GM21576 (cell line): Measurements from ENCODE around the gene IFT20.
"Not testable (repeated sequence)": the region's sequence is repeated elsewhere in the genome, so short reads cannot be mapped to it uniquely, and the experiment has no call there.

Experiments used
- ATAC-seq: cut with Tn5 transposase; IDR thresholded peaks from one replicate; pipeline ENCODE4 v1.9.1; 2021; ENCODE audit warnings: mild to moderate bottlenecking, moderate library complexity; ENCODE audit not compliant: unreplicated experiment

The IFT20 gene

DNA sequence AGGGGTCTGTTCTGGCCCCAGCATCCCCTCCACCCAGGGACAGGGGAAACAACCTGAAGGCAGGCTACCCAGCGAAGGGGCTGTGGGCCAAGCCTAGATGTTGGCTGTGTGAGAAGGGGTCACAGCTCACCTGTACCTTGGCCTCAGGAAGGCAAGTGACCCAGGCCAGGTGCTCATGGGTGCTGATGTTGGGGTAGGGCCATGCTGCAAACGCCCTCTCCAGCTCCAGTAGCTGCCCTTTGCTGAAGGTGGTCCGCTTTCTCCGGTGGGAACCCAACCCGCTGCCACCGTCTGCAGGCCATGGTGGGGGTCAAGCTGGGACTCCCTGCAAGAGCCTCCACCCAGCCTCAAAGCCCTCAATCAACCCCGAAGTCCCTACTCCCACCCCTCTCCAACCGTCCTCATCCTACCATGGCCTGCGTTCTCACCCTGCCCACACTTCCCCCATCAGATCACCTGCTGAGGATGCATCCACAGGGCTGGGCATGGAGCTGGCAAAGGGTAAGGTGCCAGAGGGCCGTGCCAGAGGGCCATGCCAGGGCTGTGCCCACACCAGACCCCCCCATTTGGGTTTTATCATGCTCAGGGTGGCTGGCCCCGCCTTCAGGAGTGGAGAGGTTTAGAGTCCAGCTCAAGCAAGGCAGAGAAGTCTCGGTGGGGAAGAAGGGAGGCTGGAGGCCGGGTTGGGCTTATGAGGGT lies 29.5 kb upstream of the IFT20 start, which contains the start of gene SEBOX:
SEBOX (minus strand) TSS at position 535 of the 699 bp plus-strand sequence; CDS start at position 487, 48 bp downstream.
- ATAC-seq = no peak

DNA sequence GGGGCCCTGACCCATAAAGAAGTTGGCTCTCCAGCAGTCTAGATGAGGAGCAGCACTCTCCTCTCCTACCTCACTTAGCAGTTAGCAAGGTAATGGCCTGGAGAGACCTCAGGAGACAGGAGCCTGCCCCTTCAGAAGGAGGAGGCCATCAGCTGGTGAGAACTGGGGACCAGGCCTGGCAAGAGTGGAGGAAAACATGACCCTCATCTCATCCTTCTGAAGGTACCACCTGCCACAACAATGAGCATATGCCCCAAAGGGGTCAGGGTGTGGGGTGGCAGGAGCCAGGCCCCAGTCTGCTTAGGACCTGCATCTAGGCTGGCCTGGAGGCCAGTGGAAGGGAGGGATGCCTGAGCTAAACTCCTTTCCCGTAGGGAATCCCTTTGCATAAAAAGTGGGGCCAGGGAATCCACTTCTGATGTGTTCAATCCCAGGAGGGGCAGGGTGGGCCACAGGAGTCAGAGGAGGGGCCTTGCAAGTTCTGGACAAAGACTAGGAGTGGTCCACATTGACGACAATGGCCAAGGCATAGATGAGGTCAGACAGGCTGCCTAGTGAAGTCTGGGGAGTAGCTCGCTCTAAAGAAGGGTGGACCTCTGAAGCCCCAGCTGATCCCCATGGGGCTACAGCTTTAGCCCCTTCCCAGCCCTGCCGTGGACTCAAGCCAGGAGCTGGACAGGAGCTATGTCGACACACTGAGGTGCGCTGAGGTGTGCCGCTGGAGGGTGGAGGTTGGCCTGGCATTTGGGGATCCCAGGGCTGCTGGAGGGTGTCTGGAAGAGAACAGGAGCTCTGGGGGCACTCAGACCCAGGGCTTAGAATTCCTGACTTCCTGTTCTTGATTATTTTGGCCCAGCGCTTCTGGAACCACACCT lies 28.7 kb upstream of the IFT20 start:
- ATAC-seq = no peak

DNA sequence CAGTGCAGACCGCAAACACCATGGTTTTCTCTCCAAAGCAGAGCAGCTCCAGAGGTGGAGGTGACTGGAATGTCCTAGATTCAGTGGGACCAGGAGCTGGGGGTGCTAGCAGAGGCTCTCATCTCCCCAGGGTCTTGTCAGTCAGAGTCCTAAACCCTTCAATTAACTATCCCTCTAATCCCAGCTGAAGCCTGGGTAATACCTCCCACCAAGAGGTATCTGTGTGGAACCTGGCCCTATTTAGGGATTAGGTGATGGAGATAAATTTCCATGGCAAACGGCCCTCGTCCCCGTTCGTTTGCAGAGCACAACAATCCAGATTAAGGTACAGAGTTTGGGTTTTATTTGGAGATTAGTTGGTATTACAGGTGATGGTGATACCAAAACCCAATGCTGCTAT lies 27.9 kb upstream of the IFT20 start:
- ATAC-seq = no peak

DNA sequence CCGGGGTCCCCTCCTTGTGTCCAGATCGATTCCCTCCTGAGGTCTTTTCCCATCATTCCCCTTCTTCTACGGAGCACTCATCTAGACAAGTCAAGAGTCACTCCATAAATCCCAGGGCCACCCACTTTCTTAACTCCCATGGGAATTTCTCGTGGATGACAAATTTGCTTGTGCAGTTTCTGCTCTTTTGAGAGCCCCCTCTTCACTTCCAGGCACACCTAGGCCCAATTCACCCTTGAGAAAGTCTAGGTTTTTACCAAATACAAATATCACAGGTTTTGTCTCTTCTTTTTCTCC lies 22.6 kb upstream of the IFT20 start:
- no peak for ATAC-seq

DNA sequence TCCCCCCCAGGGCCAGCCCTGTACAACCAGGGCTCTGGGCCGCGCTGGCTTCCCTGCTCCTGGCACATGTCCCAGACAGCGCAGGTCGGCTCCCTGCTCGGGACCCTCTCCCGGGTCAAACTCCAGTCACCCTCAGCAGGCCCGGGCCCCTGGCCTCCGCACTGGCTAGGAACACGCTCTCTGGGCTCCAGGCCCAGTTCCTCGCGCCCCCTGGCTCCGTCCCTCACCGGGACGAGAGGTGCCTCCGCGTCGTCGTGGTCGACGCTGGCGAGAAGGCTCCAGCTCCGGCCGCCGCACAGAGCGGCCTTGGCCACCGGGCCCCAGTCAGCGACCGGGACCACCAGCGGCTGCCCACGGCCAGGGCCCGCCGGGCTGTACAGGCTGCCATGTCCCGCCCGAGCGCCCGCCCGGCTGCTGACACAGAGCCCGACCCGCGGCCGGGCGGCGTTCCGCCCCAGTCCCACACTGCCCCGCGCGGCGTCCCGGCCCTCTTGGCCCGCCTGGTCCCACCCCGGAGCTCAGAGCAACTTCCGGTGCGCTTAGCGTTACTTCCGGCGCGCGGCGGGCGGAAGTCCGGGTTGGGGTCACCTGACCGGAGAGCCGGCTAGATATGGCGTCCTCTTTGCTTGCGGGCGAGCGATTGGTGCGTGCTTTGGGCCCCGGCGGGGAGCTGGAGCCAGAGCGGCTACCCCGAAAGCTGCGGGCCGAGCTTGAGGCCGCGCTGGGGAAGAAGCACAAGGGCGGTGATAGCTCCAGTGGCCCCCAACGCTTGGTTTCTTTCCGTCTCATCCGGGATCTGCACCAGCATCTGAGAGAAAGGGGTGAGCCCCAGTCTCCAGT lies 22.0 kb upstream of the IFT20 start, which contains the start of gene POLDIP2:
POLDIP2 (minus strand) TSS at position 467 of the 840 bp plus-strand sequence; CDS start at position 388, 79 bp downstream.
- ATAC-seq = peak; percentile 87

DNA sequence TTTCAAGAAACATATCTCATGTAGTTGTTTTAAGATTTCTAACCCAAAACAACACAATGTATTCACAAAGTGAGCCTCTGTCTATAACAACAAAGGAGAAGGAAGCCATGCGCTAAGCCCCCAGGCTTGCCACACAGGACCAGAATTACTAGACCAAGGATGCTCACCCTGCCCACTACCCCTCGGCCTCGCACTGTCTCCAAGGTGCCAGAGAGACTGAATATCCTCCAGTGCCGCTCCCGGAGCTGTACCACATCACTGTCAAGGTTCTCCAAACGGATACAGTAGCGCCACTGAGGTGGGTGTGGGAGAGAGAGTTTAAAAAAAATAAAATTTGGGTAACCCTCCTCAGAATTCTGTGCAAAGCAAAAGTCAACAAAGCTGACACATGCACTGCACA lies 15.0 kb upstream of the IFT20 start:
- no peak for ATAC-seq

DNA sequence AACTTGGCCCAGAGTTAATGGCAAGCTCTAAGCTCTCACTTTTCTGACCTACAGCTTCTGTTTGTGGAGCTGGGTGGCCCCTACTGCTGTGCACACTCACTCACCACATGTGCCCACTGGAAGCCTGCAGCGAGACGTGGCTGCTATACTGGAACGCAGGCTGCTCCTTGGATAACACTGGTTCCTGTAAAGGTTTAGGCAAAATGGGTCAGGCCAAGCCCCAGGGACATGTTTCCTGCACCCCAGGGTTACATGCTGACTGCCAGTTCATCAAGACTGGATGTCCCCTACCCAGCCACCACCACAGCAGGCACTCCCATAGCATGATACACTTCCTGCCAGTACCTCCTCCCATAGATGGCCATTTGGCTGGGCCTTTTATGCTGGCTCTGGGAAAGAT lies 13.7 kb upstream of the IFT20 start:
- no peak for ATAC-seq

DNA sequence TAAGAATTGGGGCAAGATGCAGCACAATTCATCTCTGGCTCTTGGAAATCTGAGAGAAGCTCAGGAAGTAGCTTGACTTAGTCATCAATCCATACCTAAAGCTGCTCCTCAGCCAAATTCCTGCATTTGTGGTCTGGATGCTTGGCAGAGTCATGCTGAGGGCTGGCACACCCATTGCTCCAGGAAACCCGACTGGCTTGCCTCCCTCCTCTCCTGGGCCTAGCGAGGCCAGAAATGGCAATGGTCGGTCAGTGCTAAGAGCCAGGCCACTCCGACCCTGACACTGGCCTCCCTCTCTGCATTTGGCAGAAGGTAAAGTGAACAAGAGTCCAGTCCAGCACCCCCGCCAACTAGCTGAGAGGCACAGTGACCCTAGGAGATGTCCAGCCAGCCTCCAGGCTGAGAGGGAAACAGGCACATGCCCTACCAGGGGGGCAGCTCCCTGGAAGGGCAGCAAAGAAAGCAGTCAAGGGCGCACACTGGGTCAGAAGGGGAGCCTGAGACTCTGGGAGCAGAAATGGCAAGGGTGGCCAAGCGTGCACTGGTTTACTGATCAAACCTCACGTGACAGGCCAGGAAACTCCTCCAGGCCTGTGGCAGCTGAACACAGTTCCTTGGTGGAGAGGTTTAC lies 12.1 kb upstream of the IFT20 start:
- ATAC-seq = no peak

DNA sequence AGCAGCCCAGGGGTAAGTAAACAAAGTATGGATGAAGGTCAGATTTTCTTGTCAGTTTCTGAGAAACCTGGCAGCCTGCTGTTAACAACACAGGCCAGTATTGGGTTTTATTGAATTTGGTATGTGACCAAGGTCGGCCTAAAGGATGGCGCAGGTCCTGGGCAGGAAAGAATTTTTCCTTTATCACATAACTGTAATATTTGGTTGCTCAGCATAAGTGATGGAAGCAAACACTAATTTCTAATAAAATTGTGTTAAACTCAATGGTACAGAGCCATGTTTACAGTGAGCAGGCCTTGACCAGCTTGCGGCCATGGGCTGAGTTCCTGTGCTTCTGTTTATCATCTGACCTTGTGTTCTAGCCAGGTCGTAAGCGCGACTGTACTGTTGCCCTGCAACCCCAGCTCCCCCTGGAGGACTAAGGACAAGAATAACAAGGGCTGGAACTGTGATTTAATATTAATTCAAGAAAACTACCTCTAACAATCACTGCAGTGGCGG lies 11.5 kb upstream of the IFT20 start:
- ATAC-seq = no peak

DNA sequence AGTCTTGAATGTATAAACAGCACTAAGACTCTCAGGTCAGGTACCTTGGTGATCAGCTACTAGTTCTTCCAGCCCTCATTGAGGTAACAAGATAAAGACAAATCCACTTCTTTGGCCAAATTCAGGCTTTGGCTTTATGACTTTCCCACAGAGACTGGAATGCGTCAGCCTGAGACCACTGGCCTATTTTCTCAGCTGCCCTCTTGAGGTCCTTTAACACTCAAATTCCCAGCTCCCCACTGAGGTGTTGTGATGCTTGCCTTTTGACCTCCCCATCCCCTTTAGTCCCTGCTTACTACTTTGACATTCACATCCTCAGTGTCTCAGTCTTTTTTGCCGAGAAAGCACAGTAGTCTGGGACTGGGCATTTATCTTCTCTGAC lies 10.9 kb upstream of the IFT20 start:
- no peak for ATAC-seq

DNA sequence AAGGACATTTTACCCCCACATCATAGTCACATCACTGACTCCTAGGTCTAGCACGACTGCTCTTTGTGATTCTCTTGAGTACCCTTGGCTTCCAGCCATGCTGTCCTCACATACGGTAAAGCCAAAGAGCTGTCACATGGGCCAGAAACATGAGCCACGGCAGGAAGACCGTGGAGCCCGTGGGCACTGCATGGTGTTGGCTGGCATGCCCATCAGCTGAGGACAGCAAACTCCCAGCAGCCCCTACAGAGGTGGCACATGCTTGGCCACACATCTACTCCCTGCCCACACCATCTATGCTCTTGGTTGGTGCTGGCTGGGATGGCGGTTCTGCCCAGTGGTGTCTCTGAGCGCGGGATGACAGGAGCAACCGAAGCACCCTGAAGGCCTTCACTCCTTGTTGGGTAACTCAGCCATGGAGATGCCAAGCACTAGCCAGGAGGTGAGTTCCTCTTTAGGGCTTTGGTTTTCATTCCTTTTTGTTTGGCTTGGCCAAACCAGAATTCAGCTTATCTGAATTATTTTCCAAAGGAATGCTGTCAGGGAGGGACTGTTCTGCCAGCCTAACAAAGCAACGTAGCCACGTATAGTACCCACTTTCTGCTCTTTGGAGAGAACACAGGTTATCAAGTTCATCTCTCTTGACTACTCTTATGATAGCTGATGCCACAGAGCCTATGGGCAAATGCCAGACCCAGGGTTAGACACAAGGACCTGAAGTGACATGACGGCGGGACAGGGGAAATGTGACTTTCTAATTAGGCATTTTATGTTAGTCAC lies 10.3 kb upstream of the IFT20 start:
- no peak for ATAC-seq

DNA sequence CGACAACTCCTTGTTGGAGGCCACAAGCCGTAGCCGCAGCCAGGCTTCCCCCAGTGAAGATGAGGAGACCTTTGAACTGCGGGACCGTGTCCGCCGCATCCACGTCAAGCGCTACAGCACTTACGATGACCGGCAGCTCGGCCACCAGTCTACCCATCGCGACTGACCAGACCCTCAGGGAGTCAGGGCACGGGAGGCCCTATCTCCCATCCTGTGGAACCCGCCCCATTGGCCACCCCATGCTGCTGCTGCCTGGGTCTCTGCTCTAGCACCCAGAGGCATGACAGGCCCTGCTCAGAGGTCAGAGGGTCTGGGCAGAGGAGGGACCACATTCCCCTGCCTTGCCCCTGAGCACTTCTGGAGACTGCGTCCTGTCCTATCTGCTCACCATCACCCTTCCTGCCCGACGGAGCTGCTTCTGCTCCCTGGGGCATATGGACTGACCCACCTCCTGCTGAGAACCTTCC lies 9.2 kb upstream of the IFT20 start:
- ATAC-seq = no peak

DNA sequence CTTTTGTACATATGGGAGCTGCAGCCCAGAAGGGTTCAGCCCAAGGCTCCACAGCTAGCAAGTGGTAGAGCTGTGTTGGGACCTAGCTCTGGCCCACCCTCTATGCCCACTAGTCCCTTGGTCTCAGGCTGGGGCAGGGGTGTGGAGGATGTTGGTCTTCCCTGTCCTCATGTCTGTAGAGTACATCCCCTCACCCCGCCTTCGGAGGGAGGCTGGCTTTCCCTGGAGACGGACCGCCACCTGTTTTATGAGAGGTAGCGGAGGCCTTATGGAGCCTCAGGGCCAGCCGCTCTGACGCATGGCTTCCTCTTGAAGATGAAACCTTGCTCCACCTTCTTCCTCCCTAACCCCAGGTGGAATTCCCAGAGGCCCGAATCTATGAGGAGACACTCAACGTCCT lies 8.7 kb upstream of the IFT20 start:
- ATAC-seq = no peak

DNA sequence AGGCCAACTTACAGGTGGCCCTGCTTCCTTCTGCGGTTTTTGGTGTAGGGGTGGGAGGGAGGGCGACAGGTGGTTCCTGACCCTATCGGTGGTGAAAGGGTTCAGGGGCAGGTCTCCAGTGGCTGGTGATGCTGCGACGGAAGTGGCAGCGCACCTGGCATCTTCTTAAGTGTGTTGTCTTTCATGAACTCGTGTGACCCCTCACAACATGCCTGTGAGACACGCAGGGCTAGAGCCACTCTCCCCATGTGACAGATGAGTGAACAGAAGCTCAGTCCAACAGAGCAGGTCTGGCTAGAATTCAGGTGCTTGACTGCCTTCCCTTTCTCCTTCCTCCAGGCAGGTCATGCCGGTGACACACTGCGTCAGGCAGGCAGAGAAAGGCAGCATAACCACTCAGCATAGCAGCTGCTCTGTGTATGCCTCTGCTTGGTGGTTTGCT lies 8.2 kb upstream of the IFT20 start:
- no peak for ATAC-seq

DNA sequence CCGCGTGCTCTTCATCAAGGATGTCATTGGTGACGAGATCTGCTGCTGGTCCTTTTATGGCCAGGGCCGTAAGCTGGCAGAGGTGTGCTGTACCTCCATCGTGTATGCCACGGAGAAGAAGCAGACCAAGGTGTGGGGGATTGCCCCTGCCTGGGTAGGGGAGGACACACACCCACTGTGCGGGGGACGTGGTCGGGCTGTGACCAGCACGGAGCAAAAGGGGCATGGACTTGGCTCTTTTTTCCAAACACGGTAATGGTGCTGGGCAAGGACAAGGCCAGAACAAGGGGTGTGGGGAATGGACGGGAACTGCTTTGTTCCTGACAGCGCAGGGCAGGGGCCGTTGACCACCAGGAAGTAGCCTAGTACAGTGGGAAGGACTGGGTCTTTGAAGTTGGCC lies 7.0 kb upstream of the IFT20 start:
- ATAC-seq = no peak

DNA sequence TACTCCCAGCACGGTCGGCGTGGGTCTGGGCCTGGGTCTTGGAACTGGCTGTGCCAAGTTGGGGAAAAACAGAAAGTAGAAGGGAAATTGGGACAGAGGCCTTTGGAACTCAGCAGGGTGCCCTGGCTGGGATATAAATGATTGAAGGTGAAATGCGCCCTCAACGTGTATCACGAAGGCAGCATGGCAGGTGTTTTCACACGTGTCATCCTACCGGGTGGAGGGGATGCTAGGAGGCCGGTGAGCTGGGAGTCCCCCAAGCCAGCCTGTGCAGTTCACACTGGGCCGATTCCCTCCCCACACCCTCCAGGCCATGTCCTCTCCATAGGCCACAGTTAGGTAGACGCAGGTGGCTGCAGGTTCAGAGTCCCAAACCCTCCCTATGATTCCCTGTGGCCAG lies 6.2 kb upstream of the IFT20 start:
- no peak for ATAC-seq

DNA sequence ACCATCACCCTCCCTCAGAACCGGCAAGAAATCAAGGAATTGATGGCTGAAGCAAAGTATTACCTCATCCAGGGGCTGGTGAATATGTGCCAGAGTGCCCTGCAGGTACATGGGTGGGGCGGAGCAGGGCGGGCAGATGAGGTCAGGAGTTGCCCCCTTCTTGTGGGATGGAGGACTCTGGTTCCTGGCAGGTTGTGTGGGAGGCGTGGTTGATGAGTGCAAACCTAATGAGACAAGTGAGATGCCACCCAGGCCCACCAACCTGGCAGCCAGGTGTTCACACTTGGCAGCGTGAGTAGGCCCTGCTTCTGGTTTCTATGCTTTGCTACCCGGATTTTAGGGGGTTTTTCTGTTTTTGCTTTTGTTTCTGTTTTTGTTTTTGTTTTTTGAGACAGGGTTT lies 5.1 kb upstream of the IFT20 start:
- no peak for ATAC-seq

DNA sequence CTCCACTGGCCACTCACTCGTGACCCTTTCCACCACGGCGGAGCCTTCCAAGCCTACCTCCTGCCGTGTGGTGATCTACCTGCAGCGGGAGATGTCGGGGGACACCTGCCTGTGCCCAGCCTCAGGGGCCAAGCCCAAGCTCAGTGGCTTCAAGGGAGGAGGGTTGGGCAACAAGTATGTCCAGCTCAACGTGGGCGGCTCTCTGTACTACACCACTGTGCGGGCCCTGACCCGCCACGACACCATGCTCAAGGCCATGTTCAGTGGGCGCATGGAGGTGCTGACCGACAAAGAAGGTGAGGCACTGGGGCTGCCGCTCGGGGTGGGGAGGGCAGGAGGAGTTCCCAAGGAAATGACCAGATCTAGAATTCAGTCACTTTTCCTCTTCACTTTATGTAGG lies 4.2 kb upstream of the IFT20 start:
- ATAC-seq = no peak

DNA sequence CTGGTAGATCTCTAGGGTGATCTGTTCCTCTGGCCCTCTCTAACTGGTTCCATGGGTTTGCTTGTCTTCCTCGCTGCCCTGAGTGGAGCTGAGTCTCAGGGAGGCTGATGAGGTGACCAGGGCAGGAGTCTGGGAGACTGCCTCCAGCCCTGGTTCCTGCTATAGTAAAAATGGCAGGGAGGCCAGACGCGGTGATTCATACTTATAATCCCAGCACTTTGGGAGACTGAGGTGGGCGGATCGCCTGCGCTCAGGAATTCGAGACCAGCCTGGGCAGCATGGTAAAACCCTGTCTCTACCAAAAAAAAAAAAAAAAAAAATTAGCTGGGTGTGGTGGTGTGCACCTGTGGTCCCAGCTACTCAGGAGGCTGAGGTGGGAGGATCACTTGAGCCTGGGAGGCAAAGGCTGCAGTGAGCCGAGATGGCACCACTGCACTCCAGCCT lies 3.5 kb upstream of the IFT20 start:
- not testable (repeated sequence) for ATAC-seq
